GM21360 (cell line): ENCODE measurements around the gene MYO15A.

ENCODE experiments used
- ATAC-seq: cut with Tn5 transposase; IDR thresholded peaks from one replicate; pipeline ENCODE4 v1.9.1; 2021; ENCODE audit warnings: mild to moderate bottlenecking, moderate library complexity; ENCODE audit not compliant: unreplicated experiment

The MYO15A gene

GRCh38 chr17:18156171-18156975 is 47.8 kb downstream of the MYO15A start:
- no peak for ATAC-seq

- ATAC-seq: no peak
These were observed 48.4 kb downstream of the MYO15A start for GRCh38 chr17:18156976-18157280.

- ATAC-seq: no peak
These were observed 48.9 kb downstream of the MYO15A start for GRCh38 chr17:18157354-18157985.

- ATAC-seq: no peak
These were observed 49.6 kb downstream of the MYO15A start for GRCh38 chr17:18158022-18158600.

GRCh38 chr17:18159551-18160120 is 51.1 kb downstream of the MYO15A start:
- ATAC-seq: no peak

- ATAC-seq: no peak
These were observed 51.7 kb downstream of the MYO15A start for GRCh38 chr17:18160128-18160856.

GRCh38 chr17:18161207-18162145 is 52.9 kb downstream of the MYO15A start:
- ATAC-seq: no peak

- ATAC-seq: no peak
These were observed 55.0 kb downstream of the MYO15A start for GRCh38 chr17:18163547-18163946.

- no peak for ATAC-seq
These were observed 58.3 kb downstream of the MYO15A start for GRCh38 chr17:18166894-18167293.

GRCh38 chr17:18167421-18167820 is 58.9 kb downstream of the MYO15A start:
- ATAC-seq: no peak

- no peak for ATAC-seq
These were observed 64.1 kb downstream of the MYO15A start for GRCh38 chr17:18172531-18173278.

- ATAC-seq: no peak
These were observed 65.2 kb downstream of the MYO15A start for GRCh38 chr17:18173740-18174139.

GRCh38 chr17:18176176-18176575 is 67.6 kb downstream of the MYO15A start:
- no peak for ATAC-seq

- no peak for ATAC-seq
These were observed 68.6 kb downstream of the MYO15A start for GRCh38 chr17:18177133-18177532.

GRCh38 chr17:18177722-18178121 is 69.2 kb downstream of the MYO15A start:
- no peak for ATAC-seq

GRCh38 chr17:18179196-18179595 is 70.6 kb downstream of the MYO15A start:
- no peak for ATAC-seq

GRCh38 chr17:18179804-18180203 is 71.2 kb downstream of the MYO15A start:
- no peak for ATAC-seq

- no peak for ATAC-seq
These were observed 72.8 kb downstream of the MYO15A start for GRCh38 chr17:18181358-18181757.
